Endothelial cell of umbilical vein (primary cell): Measurements from ENCODE around the gene MAG. TPM values are rescaled to one million over a fixed set of nuclear protein-coding genes. Genes with fewer than 3 reads are reported as not detected.

Source experiments
- BruUV-seq: library from RNA; stranded (reverse); fragments of 400-500 nt; replicated peaks from 2 replicates; lab custom pipeline; 2021; lab: Mats Ljungman, UMichigan
- CTCF ChIA-PET: fragments of 300-600, 350-600 bp; sonication (Branson Sonifier 250); formaldehyde crosslinking; loops from one replicate; lab custom pipeline; 2021; ENCODE audit warnings: antibody characterized with exemption, inconsistent platforms; lab: Charles Lee
- POLR2A ChIA-PET: fragments of 300-600, 350-600 bp; sonication (Branson Sonifier 250); formaldehyde crosslinking; loops from one replicate; lab custom pipeline; 2021; ENCODE audit warnings: antibody characterized with exemption, inconsistent platforms; lab: Charles Lee
- DNase-seq: peaks from one replicate; pipeline ENCODE4 v3.0.0-alpha.2; 2011; ENCODE audit warnings: low read depth, low spot score
- FAIRE-seq: peaks from 2 replicates; lab custom pipeline; 2011; peaks lifted over from hg19 to GRCh38; lab: Jason Lieb, UNC
- H2AFZ ChIP-seq: 2 replicates; pipeline ENCODE4 v1.6.0; 2012; ENCODE audit warnings: low read depth, low read length, control low read depth, inconsistent platforms
- H3K27ac ChIP-seq: 2 replicates; pipeline ENCODE4 v1.5.1; 2011; ENCODE audit warnings: low read depth, mild to moderate bottlenecking, control low read depth, low read length, moderate library complexity; ENCODE audit not compliant: insufficient read depth
- H3K27me3 ChIP-seq, 2 experiments: 2 replicates each; pipeline versions ENCODE4 v1.6.0 to v1.6.1; 2011; ENCODE audit warnings: low read length in 2 of 2, mixed read lengths in 1 of 2; ENCODE audit not compliant: control insufficient read depth in 2 of 2, insufficient read depth in 2 of 2
- H3K36me3 ChIP-seq, 2 experiments: 2 replicates in 1 of 2; 3 replicates in 1 of 2; pipeline ENCODE4 v1.5.1; 2011; ENCODE audit warnings: low read length in 2 of 2, mild to moderate bottlenecking in 1 of 2, moderate library complexity in 1 of 2; ENCODE audit not compliant: control insufficient read depth in 2 of 2, insufficient read depth in 2 of 2; ENCODE audit errors: extremely low read depth in 1 of 2
- H3K4me1 ChIP-seq: 3 replicates; pipeline ENCODE4 v1.5.1; 2011; ENCODE audit warnings: mild to moderate bottlenecking, low read length; ENCODE audit not compliant: control insufficient read depth, insufficient read depth; ENCODE audit errors: extremely low read depth
- H3K4me2 ChIP-seq: 2 replicates; pipeline ENCODE4 v1.6.1; 2011; ENCODE audit warnings: low read length, control low read depth, mixed read lengths; ENCODE audit not compliant: insufficient read depth
- H3K4me3 ChIP-seq, 3 experiments: fragments of 200-600 bp in 1 of 3; sonication (generic), shearing (Covaris generic) in 1 of 3; replicated peaks in 1 of 3; 2 replicates each; pipeline ENCODE4 v1.5.1; 2011 to 2016; ENCODE audit warnings: control low read depth in 3 of 3, low read length in 3 of 3, mild to moderate bottlenecking in 2 of 3, inconsistent platforms in 1 of 3, low read depth in 1 of 3, moderate library complexity in 1 of 3; ENCODE audit not compliant: insufficient read depth in 1 of 3
- H3K79me2 ChIP-seq: 2 replicates; pipeline ENCODE4 v1.6.0; 2012; ENCODE audit warnings: low read length, inconsistent platforms; ENCODE audit not compliant: control insufficient read depth, insufficient read depth
- H3K9ac ChIP-seq: replicated peaks from 2 replicates; pipeline ENCODE3; 2011; ENCODE audit warnings: low read length, control low read depth; ENCODE audit not compliant: insufficient read depth; ENCODE audit errors: extremely low read depth
- H3K9me1 ChIP-seq: replicated peaks from 3 replicates; pipeline ENCODE4 v1.6.0; 2011; ENCODE audit warnings: mild to moderate bottlenecking, low read length; ENCODE audit not compliant: control insufficient read depth, insufficient read depth; ENCODE audit errors: extremely low read depth
- H3K9me3 ChIP-seq: replicated peaks from 2 replicates; pipeline ENCODE4 v1.5.1; 2012; ENCODE audit warnings: low read length, inconsistent platforms; ENCODE audit not compliant: control insufficient read depth, insufficient read depth
- H4K20me1 ChIP-seq: replicated peaks from 2 replicates; pipeline ENCODE3; 2011; ENCODE audit warnings: mild to moderate bottlenecking, low read length; ENCODE audit not compliant: control insufficient read depth, insufficient read depth; ENCODE audit errors: extremely low read depth
- CTCF ChIP-seq, 2 donors: IDR thresholded peaks; 1 replicate in 1 of 2; 2 replicates in 1 of 2; pipeline ENCODE4 v1.5.1; 2011; ENCODE audit warnings: low read length in 2 of 2, mild to moderate bottlenecking in 2 of 2, moderate library complexity in 2 of 2, control low read depth in 1 of 2, inconsistent platforms in 1 of 2, low read depth in 1 of 2; ENCODE audit not compliant: insufficient read depth in 1 of 2; ENCODE audit errors: extremely low read depth in 1 of 2
- EZH2 ChIP-seq: IDR thresholded peaks from 2 replicates; pipeline ENCODE4 v1.6.1; 2012; ENCODE audit warnings: borderline replicate concordance, low read depth, mild to moderate bottlenecking, moderate library complexity, low read length, inconsistent platforms; ENCODE audit not compliant: severe bottlenecking
- FOS ChIP-seq: IDR thresholded peaks from 2 replicates; pipeline ENCODE4 v1.6.1; 2011; ENCODE audit warnings: mild to moderate bottlenecking, low read length, moderate library complexity, borderline replicate concordance; ENCODE audit not compliant: insufficient read depth
- GATA2 ChIP-seq: IDR thresholded peaks from 2 replicates; pipeline ENCODE4 v1.7.0; 2011; ENCODE audit warnings: low read depth, mild to moderate bottlenecking, moderate library complexity, mixed read lengths, low read length; ENCODE audit not compliant: insufficient read length, insufficient read depth
- JUN ChIP-seq: IDR thresholded peaks from 2 replicates; pipeline ENCODE4 v1.6.1; 2011; ENCODE audit warnings: borderline replicate concordance, low read depth; ENCODE audit not compliant: insufficient read length, insufficient read depth
- MYC ChIP-seq: IDR thresholded peaks from one replicate; pipeline ENCODE4 v1.6.1; 2011; ENCODE audit warnings: mild to moderate bottlenecking, low read depth, low read length
- POLR2A ChIP-seq: IDR thresholded peaks from 2 replicates; pipeline ENCODE4 v1.6.1; 2012; ENCODE audit warnings: low read depth, mild to moderate bottlenecking, control low read depth, low read length
- POLR2AphosphoS5 ChIP-seq: IDR thresholded peaks from 2 replicates; pipeline ENCODE4 v1.6.1; 2012; ENCODE audit warnings: low read depth, mild to moderate bottlenecking, control low read depth, low read length, moderate library complexity; ENCODE audit not compliant: insufficient read depth
- dilution Hi-C: fragments of 300-500 bp; cut with MboI; formaldehyde crosslinking; loops from one replicate; pipeline ENCODE4 v1.15.0; 2019; ENCODE audit warnings: low sequenced_read_pairs; ENCODE audit not compliant: extremely low pct_ligation_motif_present
- intact Hi-C: fragments of 100-400 bp; cut with micrococcal nuclease; formaldehyde crosslinking; loops from one replicate; pipeline ENCODE4 v1.10.0; 2022
- polyA plus RNA-seq, 4 experiments: library from polyadenylated mRNA; depleted of rRNA in 3 of 4; stranded (reverse) in 3 of 4; unstranded in 1 of 4; fragments of >200 nt; gene quantifications; 2 replicates each; pipeline versions ENCODE4 v1.2.1 to v1.2.3, GENCODE V29; 2011 to 2012; ENCODE audit warnings: missing spikeins in 1 of 4
- total RNA-seq: library from RNA; stranded (reverse); gene quantifications from 2 replicates; pipeline ENCODE4 v1.2.3, GENCODE V29; 2021
- TF ChIP-seq, protein P1 (sequence below): IDR thresholded peaks from 2 replicates; pipeline ENCODE4 v1.6.1; 2011; ENCODE audit not compliant: insufficient read depth, insufficient read length

The MAG gene
- total and polyA plus RNA-seq, 2 donors (not counting 3 experiments of a cell fraction or from before 2014, with no cell fraction given): not detected

DNA sequence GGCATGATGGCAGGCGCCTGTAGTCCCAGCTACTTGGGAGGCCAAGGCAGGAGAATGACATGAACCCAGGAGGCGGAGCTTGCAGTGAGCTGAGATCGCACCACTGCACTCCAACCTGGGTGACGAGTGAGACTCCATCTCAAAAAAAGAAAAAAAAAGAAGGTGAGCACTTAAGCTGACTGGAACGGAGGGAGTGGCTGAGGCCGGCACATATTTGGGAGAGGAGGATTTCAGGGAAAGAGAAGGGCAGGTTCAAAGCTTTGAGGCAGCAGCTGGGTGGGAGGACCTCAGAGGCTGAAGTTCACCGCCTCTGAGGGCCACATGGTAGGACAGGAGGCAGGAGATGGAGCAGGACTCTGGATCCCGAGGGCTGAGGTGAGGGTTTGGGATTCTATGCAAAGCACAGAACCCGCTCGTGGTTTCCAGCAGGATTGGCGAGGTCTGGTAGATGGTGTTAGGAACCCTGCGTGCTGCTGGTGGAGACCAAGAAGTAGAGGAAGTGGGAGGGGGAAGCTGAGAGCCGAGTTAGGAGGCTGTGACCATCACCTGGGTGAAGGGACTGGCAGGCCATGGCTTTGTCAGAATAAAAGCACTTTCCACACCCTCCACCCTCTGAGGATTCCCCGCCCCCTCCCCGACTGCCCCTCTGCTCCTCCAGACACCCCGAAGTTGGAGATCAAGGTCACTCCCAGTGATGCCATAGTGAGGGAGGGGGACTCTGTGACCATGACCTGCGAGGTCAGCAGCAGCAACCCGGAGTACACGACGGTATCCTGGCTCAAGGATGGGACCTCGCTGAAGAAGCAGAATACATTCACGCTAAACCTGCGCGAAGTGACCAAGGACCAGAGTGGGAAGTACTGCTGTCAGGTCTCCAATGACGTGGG lies 45.4 kb downstream of the MAG start:
- no TSS peak for BruUV-seq
- H3K4me3 ChIP-seq: no peak overlapping the region
- DNase-seq (no peak), FAIRE-seq (no peak)
- H2AFZ ChIP-seq: no peak overlapping the region
- H3K9me1 ChIP-seq: no peaks in the 10 kb centered on the region
- H3K36me3 ChIP-seq: no peaks in the 10 kb centered on the region
- no peak overlapping the region for H3K4me2 ChIP-seq
- ChIA-PET POLR2A (no interaction called here), CTCF (no interaction called here)
- H4K20me1 ChIP-seq: no peaks in the 10 kb centered on the region
- H3K9ac ChIP-seq: no peak overlapping the region
- no peaks in the 10 kb centered on the region for H3K4me1 ChIP-seq
- no peaks in the 10 kb centered on the region for H3K9me3 ChIP-seq
- TF ChIP-seq JUN (no peak), EZH2 (no peak), FOS (no peak), MYC (no peak), POLR2AphosphoS5 (no peak), POLR2A (no peak), GATA2 (no peak), CTCF (IDR thresholded peaks at IDR 0.05; ENCODE audit: extremely low read depth in 1 of 2, insufficient read depth in 1 of 2, low read depth in 1 of 2, low read length in 2 of 2) (no peak)
- TF ChIP-seq, protein P1, sequence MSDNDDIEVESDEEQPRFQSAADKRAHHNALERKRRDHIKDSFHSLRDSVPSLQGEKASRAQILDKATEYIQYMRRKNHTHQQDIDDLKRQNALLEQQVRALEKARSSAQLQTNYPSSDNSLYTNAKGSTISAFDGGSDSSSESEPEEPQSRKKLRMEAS: no peak
- no peak overlapping the region for H3K27ac ChIP-seq
- dilution Hi-C loops: no loop called here
- intact Hi-C loops: no loop called here
- H3K27me3 ChIP-seq: no peaks in the 10 kb centered on the region
- no peaks in the 10 kb centered on the region for H3K79me2 ChIP-seq
